ENCODE results near the gene ERMP1. TPM values are rescaled to one million over a fixed set of nuclear protein-coding genes. Genes with fewer than 3 reads are reported as not detected.

Gene ERMP1
- polyA plus RNA-seq, 3 donors = 2.5 to 3.7 (median 3.6) TPM

- no peak overlapping the region for H3K4me3 ChIP-seq (replicated peaks in 1 of 3; ENCODE audit: low read depth in 2 of 3, low read length in 3 of 3)
- Mint-ChIP-seq H3K27ac (no peak overlapping the region), H3K4me3 (no peak overlapping the region), H3K27me3 (ENCODE audit: low read depth in 3 of 3) (peaks cover 4 to 5% (median 5%) of the 10 kb centered on the region in 3 donors), H3K4me1 (peaks cover 36% of the 10 kb centered on the region), H3K36me3 (no peaks in the 10 kb centered on the region), H3K9me3 (peaks cover 4 to 14% (median 10%) of the 10 kb centered on the region in 7 donors)
- H3K27me3 ChIP-seq (ENCODE audit: control insufficient read depth in 2 of 2, insufficient read depth in 2 of 2, low read length in 2 of 2) = no peaks in the 10 kb centered on the region
- DNase-seq = no peak
- H3K27ac ChIP-seq (ENCODE audit: low read depth in 1 of 2, low read length in 2 of 2) = no peak overlapping the region
- H3K9ac ChIP-seq (ENCODE audit: insufficient read depth, low read length, poor library complexity, severe bottlenecking) = no peak overlapping the region
- no peak overlapping the region for H2AFZ ChIP-seq (ENCODE audit: insufficient read depth, low read depth, low read length, poor library complexity, severe bottlenecking)
- intact Hi-C loops (cut with micrococcal nuclease) = loop anchor here in 1 of 2 donors (10.0 kb wide), 1 partner anchor 211 kb away; the partner anchor contains the start of gene RIC1
- 100% methylated on average over 1 of the region's 1 CpG for WGBS (ENCODE audit: insufficient coverage)
- TF ChIP-seq, protein P1, sequence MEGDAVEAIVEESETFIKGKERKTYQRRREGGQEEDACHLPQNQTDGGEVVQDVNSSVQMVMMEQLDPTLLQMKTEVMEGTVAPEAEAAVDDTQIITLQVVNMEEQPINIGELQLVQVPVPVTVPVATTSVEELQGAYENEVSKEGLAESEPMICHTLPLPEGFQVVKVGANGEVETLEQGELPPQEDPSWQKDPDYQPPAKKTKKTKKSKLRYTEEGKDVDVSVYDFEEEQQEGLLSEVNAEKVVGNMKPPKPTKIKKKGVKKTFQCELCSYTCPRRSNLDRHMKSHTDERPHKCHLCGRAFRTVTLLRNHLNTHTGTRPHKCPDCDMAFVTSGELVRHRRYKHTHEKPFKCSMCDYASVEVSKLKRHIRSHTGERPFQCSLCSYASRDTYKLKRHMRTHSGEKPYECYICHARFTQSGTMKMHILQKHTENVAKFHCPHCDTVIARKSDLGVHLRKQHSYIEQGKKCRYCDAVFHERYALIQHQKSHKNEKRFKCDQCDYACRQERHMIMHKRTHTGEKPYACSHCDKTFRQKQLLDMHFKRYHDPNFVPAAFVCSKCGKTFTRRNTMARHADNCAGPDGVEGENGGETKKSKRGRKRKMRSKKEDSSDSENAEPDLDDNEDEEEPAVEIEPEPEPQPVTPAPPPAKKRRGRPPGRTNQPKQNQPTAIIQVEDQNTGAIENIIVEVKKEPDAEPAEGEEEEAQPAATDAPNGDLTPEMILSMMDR (IDR thresholded peaks at IDR 0.05) = no peak
- H3K4me2 ChIP-seq (replicated peaks; ENCODE audit: extremely low read depth, low read length, poor library complexity, severe bottlenecking) = no peak overlapping the region
- no peaks in the 10 kb centered on the region for H3K36me3 ChIP-seq (replicated peaks in 1 of 2; ENCODE audit: control insufficient read depth in 1 of 2, insufficient read depth in 2 of 2, low read length in 2 of 2)
- peaks cover 7% of the 10 kb centered on the region for H3K79me2 ChIP-seq (ENCODE audit: insufficient read depth, low read length)
- H3K4me1 ChIP-seq (ENCODE audit: control insufficient read depth in 1 of 2, insufficient read depth in 2 of 2, low read length in 2 of 2) = peaks cover 22 to 36% of the 10 kb centered on the region in 2 donors
- H3K9me3 ChIP-seq (replicated peaks in 1 of 2; ENCODE audit: control insufficient read depth in 1 of 2, insufficient read depth in 1 of 2, low read length in 2 of 2) = peaks cover 0 to 6% of the 10 kb centered on the region in 2 donors
- no peaks in the 10 kb centered on the region for H4K20me1 ChIP-seq (ENCODE audit: insufficient read depth, low read length)
These were observed 2.9 kb upstream of the ERMP1 start for GRCh38 chr9:5835808-5836207.

DNA sequence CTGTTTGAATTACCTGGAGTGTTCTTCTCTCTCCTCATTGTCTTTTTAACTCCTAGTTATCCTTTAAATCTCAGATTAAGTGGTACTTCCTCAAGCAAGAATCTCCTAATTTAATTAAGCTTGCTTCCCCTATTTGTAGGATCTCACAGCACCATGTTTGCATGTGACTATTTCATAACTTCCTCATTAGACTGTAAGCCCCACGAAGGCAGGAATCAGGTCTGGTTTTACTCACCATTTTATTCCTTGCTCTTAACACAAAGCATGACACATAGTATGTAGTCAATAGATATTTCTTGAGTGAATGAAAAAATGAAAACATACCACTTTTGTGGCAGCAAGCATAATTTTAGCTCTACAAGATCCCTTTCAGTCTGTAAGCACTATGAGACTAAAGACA lies 1.3 kb upstream of the ERMP1 start:
- Histone ChIP-seq H3K9ac (ENCODE audit: insufficient read depth, low read length, poor library complexity, severe bottlenecking) (no peak overlapping the region), H3K79me2 (ENCODE audit: insufficient read depth, low read length) (peaks cover 7% of the 10 kb centered on the region), H3K4me3 (replicated peaks in 1 of 3; ENCODE audit: low read depth in 2 of 3, low read length in 3 of 3) (no peak overlapping the region), H2AFZ (ENCODE audit: insufficient read depth, low read depth, low read length, poor library complexity, severe bottlenecking) (no peak overlapping the region), H3K36me3 (replicated peaks in 1 of 2; ENCODE audit: control insufficient read depth in 1 of 2, insufficient read depth in 2 of 2, low read length in 2 of 2) (peaks cover 0 to 10% of the 10 kb centered on the region in 2 donors), H3K9me3 (replicated peaks in 1 of 2; ENCODE audit: control insufficient read depth in 1 of 2, insufficient read depth in 1 of 2, low read length in 2 of 2) (peaks cover 0 to 6% of the 10 kb centered on the region in 2 donors), H4K20me1 (ENCODE audit: insufficient read depth, low read length) (no peaks in the 10 kb centered on the region), H3K27me3 (ENCODE audit: control insufficient read depth in 2 of 2, insufficient read depth in 2 of 2, low read length in 2 of 2) (no peaks in the 10 kb centered on the region), H3K4me1 (ENCODE audit: control insufficient read depth in 1 of 2, insufficient read depth in 2 of 2, low read length in 2 of 2) (peaks cover 22 to 32% of the 10 kb centered on the region in 2 donors), H3K27ac (ENCODE audit: low read depth in 1 of 2, low read length in 2 of 2) (no peak overlapping the region), H3K4me2 (replicated peaks; ENCODE audit: extremely low read depth, low read length, poor library complexity, severe bottlenecking) (no peak overlapping the region)
- H3K9me3 Mint-ChIP-seq = peaks cover 4 to 14% (median 10%) of the 10 kb centered on the region in 7 donors
- no CpG with 5 or more reads among the region's 1 CpG for WGBS (ENCODE audit: insufficient coverage)
- intact Hi-C loops (cut with micrococcal nuclease) = loop anchor here in 1 of 2 donors (10.0 kb wide), 1 partner anchor 209 kb away; the partner anchor contains the start of gene RIC1
- peak overlapping the region in 2 of 7 donors; percentile 63 to 73 for H3K27ac Mint-ChIP-seq
- TF ChIP-seq, protein P1 (IDR thresholded peaks at IDR 0.05) = no peak
- peaks cover 0 to 5% (median 4%) of the 10 kb centered on the region in 3 donors for H3K27me3 Mint-ChIP-seq (ENCODE audit: low read depth in 3 of 3)
- DNase-seq = peak; percentile 41 to 80 (median 73)
- H3K36me3 Mint-ChIP-seq = peaks cover 6% of the 10 kb centered on the region in 2 donors
- H3K4me3 Mint-ChIP-seq = peak overlapping the region in 1 of 2 donors; percentile 4
- H3K4me1 Mint-ChIP-seq = peaks cover 32% of the 10 kb centered on the region

All from CD14-positive monocyte (primary cell).